H9 (cell line): Measurements from ENCODE around the gene CAMK1. TPM values are rescaled to one million over a fixed set of nuclear protein-coding genes. Genes with fewer than 3 reads are reported as not detected.

Experiments used
- DNase-seq: peaks from one replicate; pipeline ENCODE4 v3.0.0-alpha.2; 2017
- H2AFZ ChIP-seq: one replicate; pipeline ENCODE4 v1.6.1; 2013; ENCODE audit warnings: mild to moderate bottlenecking, low read length, control low read depth, moderate library complexity
- H2AK5ac ChIP-seq: 2 replicates; pipeline ENCODE4 v1.6.1; 2013; ENCODE audit warnings: low read length, control low read depth, mixed read lengths; ENCODE audit not compliant: insufficient read length
- H2BK120ac ChIP-seq: one replicate; pipeline ENCODE4 v1.6.1; 2013; ENCODE audit warnings: low read depth, mild to moderate bottlenecking, low read length, control low read depth, inconsistent platforms; ENCODE audit not compliant: poor library complexity, severe bottlenecking
- H2BK12ac ChIP-seq: 2 replicates; pipeline ENCODE4 v1.6.1; 2013; ENCODE audit warnings: low read length, control low read depth, mixed read lengths, low read depth; ENCODE audit not compliant: insufficient read length
- H2BK15ac ChIP-seq: 2 replicates; pipeline ENCODE4 v1.6.1; 2013; ENCODE audit warnings: low read depth, low read length, control low read depth
- H2BK20ac ChIP-seq: one replicate; pipeline ENCODE4 v1.6.1; 2013; ENCODE audit warnings: low read depth, mild to moderate bottlenecking, low read length, control low read depth, inconsistent platforms; ENCODE audit not compliant: poor library complexity, severe bottlenecking
- H2BK5ac ChIP-seq: 2 replicates; pipeline ENCODE4 v1.6.1; 2013; ENCODE audit warnings: low read length, control low read depth, mixed read lengths; ENCODE audit not compliant: insufficient read length
- H3K14ac ChIP-seq: 2 replicates; pipeline ENCODE4 v1.6.1; 2013; ENCODE audit warnings: low read length, control low read depth; ENCODE audit not compliant: insufficient read depth
- H3K18ac ChIP-seq: 2 replicates; pipeline ENCODE4 v1.6.1; 2013; ENCODE audit warnings: low read depth, mild to moderate bottlenecking, mixed read lengths, low read length, control low read depth; ENCODE audit not compliant: insufficient read length
- H3K23ac ChIP-seq: 2 replicates; pipeline ENCODE4 v1.6.1; 2013; ENCODE audit warnings: low read length, control low read depth, mixed read lengths, low read depth; ENCODE audit not compliant: insufficient read length
- H3K23me2 ChIP-seq: 2 replicates; pipeline ENCODE4 v1.6.1; 2013; ENCODE audit warnings: low read depth, mild to moderate bottlenecking, mixed read lengths, low read length, control low read depth; ENCODE audit not compliant: insufficient read length, poor library complexity, severe bottlenecking
- H3K27ac ChIP-seq: 2 replicates; pipeline ENCODE4 v1.5.1; 2013; ENCODE audit warnings: low read length, control low read depth, mixed read lengths, low read depth; ENCODE audit not compliant: insufficient read length
- H3K27me3 ChIP-seq: 2 replicates; pipeline ENCODE4 v1.6.1; 2013; ENCODE audit warnings: low read length, control low read depth, inconsistent platforms; ENCODE audit not compliant: insufficient read depth
- H3K4ac ChIP-seq: 2 replicates; pipeline ENCODE4 v1.6.1; 2013; ENCODE audit warnings: low read depth, mild to moderate bottlenecking, control low read depth, inconsistent platforms, low read length, moderate library complexity
- H3K4me1 ChIP-seq: 2 replicates; pipeline ENCODE4 v1.6.1; 2013; ENCODE audit warnings: low read length, control low read depth, inconsistent platforms; ENCODE audit not compliant: insufficient read depth
- H3K4me2 ChIP-seq: 2 replicates; pipeline ENCODE4 v1.6.1; 2013; ENCODE audit warnings: low read length, control low read depth, mixed read lengths; ENCODE audit not compliant: insufficient read length, insufficient read depth
- H3K56ac ChIP-seq: 2 replicates; pipeline ENCODE4 v1.6.1; 2013; ENCODE audit warnings: low read depth, mild to moderate bottlenecking, mixed read lengths, low read length, control low read depth; ENCODE audit not compliant: insufficient read length
- H3K79me1 ChIP-seq: 2 replicates; pipeline ENCODE4 v1.6.1; 2013; ENCODE audit warnings: low read depth, mild to moderate bottlenecking, moderate library complexity, low read length, control low read depth, inconsistent platforms; ENCODE audit not compliant: insufficient read depth, poor library complexity, severe bottlenecking
- H3K79me2 ChIP-seq: 2 replicates; pipeline ENCODE4 v1.6.1; 2013; ENCODE audit warnings: low read length, control low read depth, inconsistent platforms; ENCODE audit not compliant: insufficient read depth
- H3K9ac ChIP-seq: 2 replicates; pipeline ENCODE4 v1.6.1; 2013; ENCODE audit warnings: low read length, control low read depth, mixed read lengths; ENCODE audit not compliant: insufficient read length; ENCODE audit errors: extremely low read depth
- H3K9me3 ChIP-seq: one replicate; pipeline ENCODE4 v1.6.1; 2013; ENCODE audit warnings: low read depth, low read length, inconsistent platforms; ENCODE audit not compliant: control insufficient read depth
- H3T11ph ChIP-seq: one replicate; pipeline ENCODE4 v1.6.1; 2013; ENCODE audit warnings: mild to moderate bottlenecking, low read length, control low read depth, inconsistent platforms
- H4K20me1 ChIP-seq: one replicate; pipeline ENCODE4 v1.6.1; 2013; ENCODE audit not compliant: control insufficient read depth, insufficient read length, insufficient read depth
- H4K5ac ChIP-seq: 2 replicates; pipeline ENCODE4 v1.6.1; 2013; ENCODE audit warnings: low read depth, mild to moderate bottlenecking, mixed read lengths, low read length, control low read depth; ENCODE audit not compliant: insufficient read length
- H4K8ac ChIP-seq: replicated peaks from 2 replicates; pipeline ENCODE4 v1.6.1; 2013; ENCODE audit warnings: low read length, control low read depth, mixed read lengths, low read depth; ENCODE audit not compliant: insufficient read length
- H4K91ac ChIP-seq: 2 replicates; pipeline ENCODE4 v1.6.1; 2013; ENCODE audit warnings: low read depth, mild to moderate bottlenecking, moderate library complexity, mixed read lengths, low read length, control low read depth; ENCODE audit not compliant: insufficient read length
- H3K27ac Mint-ChIP-seq, 3 experiments: 2 replicates in 2 of 3; 3 replicates in 1 of 3; pipeline ENCODE4 v1.8.0; 2020 to 2021; ENCODE audit warnings: mixed read lengths in 3 of 3, mild to moderate bottlenecking in 1 of 3, moderate library complexity in 1 of 3
- H3K27me3 Mint-ChIP-seq: 2 replicates; pipeline ENCODE4 v1.8.0; 2021; ENCODE audit warnings: low read depth, mild to moderate bottlenecking, moderate library complexity, mixed read lengths
- H3K36me3 Mint-ChIP-seq, 3 experiments: 2 replicates in 2 of 3; 3 replicates in 1 of 3; pipeline ENCODE4 v1.8.0; 2020 to 2021; ENCODE audit warnings: low read depth in 3 of 3, mixed read lengths in 3 of 3; ENCODE audit not compliant: insufficient read depth in 1 of 3
- H3K4me1 Mint-ChIP-seq, 2 experiments: 2 replicates each; pipeline ENCODE4 v1.8.0; 2020; ENCODE audit warnings: mixed read lengths in 2 of 2
- H3K4me3 Mint-ChIP-seq, 2 experiments: 2 replicates in 1 of 2; 3 replicates in 1 of 2; pipeline ENCODE4 v1.8.0; 2020 to 2021; ENCODE audit warnings: mild to moderate bottlenecking in 2 of 2, mixed read lengths in 2 of 2, moderate library complexity in 1 of 2
- H3K9me3 Mint-ChIP-seq, 2 experiments: 2 replicates in 1 of 2; 3 replicates in 1 of 2; pipeline ENCODE4 v1.8.0; 2020; ENCODE audit warnings: mild to moderate bottlenecking in 2 of 2, mixed read lengths in 2 of 2, moderate library complexity in 1 of 2
- WGBS: extraction: QIAGEN DNeasy Blood & Tissue Kit; methylation state at CpG from one replicate; pipeline ENCODE4 v1.1.7; 2013; ENCODE audit warnings: missing lambda C conversion rate, low lambda C conversion rate, mixed read lengths; ENCODE audit not compliant: insufficient read length; ENCODE audit errors: extremely low coverage; 5-methylcytosine and 5-hydroxymethylcytosine counted together
- total RNA-seq: library from RNA; stranded (reverse); gene quantifications from 2 replicates; pipeline ENCODE4 v1.2.1, GENCODE V29; 2021
- TF ChIP-seq, protein P1 (sequence below): fragments of 200-600 bp; sonication (generic); conservative IDR thresholded peaks from 3 replicates; pipeline ENCODE4 v1.8.0; 2021; ENCODE audit warnings: antibody characterized with exemption, mild to moderate bottlenecking

The CAMK1 gene
- total RNA-seq, 1 experiment from 2014 or later: 9.2 TPM

DNA sequence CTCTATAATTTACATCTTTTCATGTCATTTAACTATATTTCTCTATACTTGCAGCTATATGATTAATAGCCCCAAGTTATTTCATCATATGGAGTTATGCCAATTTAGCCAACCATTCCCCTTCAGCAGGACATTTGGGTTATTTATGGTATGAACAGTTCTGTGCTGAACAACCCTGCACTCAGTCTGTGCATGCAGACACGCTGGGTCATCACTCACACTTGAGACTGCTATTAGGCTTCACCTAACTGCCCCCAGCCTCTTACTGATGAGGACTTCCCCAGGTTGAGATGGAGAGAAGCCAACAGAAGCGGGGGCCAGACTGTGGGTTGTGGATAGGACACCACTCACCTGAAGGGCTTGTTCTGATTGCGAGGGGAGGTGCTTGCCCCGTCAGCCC, 15.2 kb upstream of the CAMK1 start:
- Histone ChIP-seq H3K27ac (no peak overlapping the region), H4K8ac (no peak overlapping the region), H3K14ac (no peak overlapping the region), H4K20me1 (no peaks in the 10 kb centered on the region), H3K79me2 (no peaks in the 10 kb centered on the region), H3K23ac (no peak overlapping the region), H3K27me3 (no peaks in the 10 kb centered on the region), H2BK120ac (no peak overlapping the region), H3K79me1 (no peaks in the 10 kb centered on the region), H3K18ac (no peak overlapping the region), H4K5ac (no peak overlapping the region), H3T11ph (no peak overlapping the region), H2BK15ac (no peak overlapping the region), H2AFZ (no peak overlapping the region), H3K4me2 (no peak overlapping the region), H2AK5ac (no peak overlapping the region), H3K56ac (no peak overlapping the region), H2BK5ac (no peak overlapping the region), H3K4me1 (no peaks in the 10 kb centered on the region), H3K9me3 (no peaks in the 10 kb centered on the region), H4K91ac (no peak overlapping the region), H2BK12ac (no peak overlapping the region), H3K9ac (no peak overlapping the region), H2BK20ac (no peak overlapping the region), H3K23me2 (no peaks in the 10 kb centered on the region), H3K4ac (no peak overlapping the region)
- Mint-ChIP-seq H3K27ac (no peak overlapping the region), H3K4me3 (no peak overlapping the region), H3K9me3 (no peaks in the 10 kb centered on the region), H3K4me1 (no peaks in the 10 kb centered on the region), H3K27me3 (no peaks in the 10 kb centered on the region), H3K36me3 (peaks cover 28 to 84% (median 81%) of the 10 kb centered on the region in 3 experiments; a peak in 6 of 7 replicates)
- no CpG with 5 or more reads among the region's 4 CpGs for WGBS
- no peak for DNase-seq
- TF ChIP-seq, protein P1, sequence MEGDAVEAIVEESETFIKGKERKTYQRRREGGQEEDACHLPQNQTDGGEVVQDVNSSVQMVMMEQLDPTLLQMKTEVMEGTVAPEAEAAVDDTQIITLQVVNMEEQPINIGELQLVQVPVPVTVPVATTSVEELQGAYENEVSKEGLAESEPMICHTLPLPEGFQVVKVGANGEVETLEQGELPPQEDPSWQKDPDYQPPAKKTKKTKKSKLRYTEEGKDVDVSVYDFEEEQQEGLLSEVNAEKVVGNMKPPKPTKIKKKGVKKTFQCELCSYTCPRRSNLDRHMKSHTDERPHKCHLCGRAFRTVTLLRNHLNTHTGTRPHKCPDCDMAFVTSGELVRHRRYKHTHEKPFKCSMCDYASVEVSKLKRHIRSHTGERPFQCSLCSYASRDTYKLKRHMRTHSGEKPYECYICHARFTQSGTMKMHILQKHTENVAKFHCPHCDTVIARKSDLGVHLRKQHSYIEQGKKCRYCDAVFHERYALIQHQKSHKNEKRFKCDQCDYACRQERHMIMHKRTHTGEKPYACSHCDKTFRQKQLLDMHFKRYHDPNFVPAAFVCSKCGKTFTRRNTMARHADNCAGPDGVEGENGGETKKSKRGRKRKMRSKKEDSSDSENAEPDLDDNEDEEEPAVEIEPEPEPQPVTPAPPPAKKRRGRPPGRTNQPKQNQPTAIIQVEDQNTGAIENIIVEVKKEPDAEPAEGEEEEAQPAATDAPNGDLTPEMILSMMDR: no peak
